Activated CD4-positive, alpha-beta T cell treated with anti-CD3 and anti-CD28 coated beads, Interleukin-2, amount 10 ng/mL, durations not matched to agents 24 days and 14 days (primary cell): ENCODE measurements around the gene MED15. TPM values are rescaled to one million over a fixed set of nuclear protein-coding genes. Genes with fewer than 3 reads are reported as not detected.
A peak's percentile ranks its signal among the peaks of the same experiment; 100 is the strongest.
"Not testable (repeated sequence)": the region's sequence is repeated elsewhere in the genome, so short reads cannot be mapped to it uniquely, and the experiment has no call there.

Experiments
- DNase-seq: peaks from one replicate; pipeline ENCODE4 v3.0.0; 2022
- H3K27ac Mint-ChIP-seq: one replicate; pipeline ENCODE4 v1.8.0; 2022; ENCODE audit warnings: mild to moderate bottlenecking, mixed read lengths
- H3K27me3 Mint-ChIP-seq: one replicate; pipeline ENCODE4 v1.8.0; 2022; ENCODE audit warnings: mixed read lengths
- H3K36me3 Mint-ChIP-seq: one replicate; pipeline ENCODE4 v1.8.0; 2022; ENCODE audit warnings: low read depth, mild to moderate bottlenecking, mixed read lengths
- H3K4me1 Mint-ChIP-seq: one replicate; pipeline ENCODE4 v1.8.0; 2021; ENCODE audit warnings: mixed read lengths
- H3K4me3 Mint-ChIP-seq: one replicate; pipeline ENCODE4 v1.8.0; 2022; ENCODE audit warnings: mild to moderate bottlenecking, moderate library complexity, mixed read lengths
- H3K9me3 Mint-ChIP-seq: one replicate; pipeline ENCODE4 v1.8.0; 2021; ENCODE audit warnings: mixed read lengths
- intact Hi-C: fragments of 100-400 bp; cut with micrococcal nuclease; formaldehyde crosslinking; loops from one replicate; pipeline ENCODE4 v1.15.1; 2023
- total RNA-seq: library from RNA; stranded (reverse); gene quantifications from 2 replicates; pipeline ENCODE4 v1.2.3, GENCODE V29; 2022

Gene MED15
- total RNA-seq, 1 donor from 2014 or later: 117 TPM

DNA sequence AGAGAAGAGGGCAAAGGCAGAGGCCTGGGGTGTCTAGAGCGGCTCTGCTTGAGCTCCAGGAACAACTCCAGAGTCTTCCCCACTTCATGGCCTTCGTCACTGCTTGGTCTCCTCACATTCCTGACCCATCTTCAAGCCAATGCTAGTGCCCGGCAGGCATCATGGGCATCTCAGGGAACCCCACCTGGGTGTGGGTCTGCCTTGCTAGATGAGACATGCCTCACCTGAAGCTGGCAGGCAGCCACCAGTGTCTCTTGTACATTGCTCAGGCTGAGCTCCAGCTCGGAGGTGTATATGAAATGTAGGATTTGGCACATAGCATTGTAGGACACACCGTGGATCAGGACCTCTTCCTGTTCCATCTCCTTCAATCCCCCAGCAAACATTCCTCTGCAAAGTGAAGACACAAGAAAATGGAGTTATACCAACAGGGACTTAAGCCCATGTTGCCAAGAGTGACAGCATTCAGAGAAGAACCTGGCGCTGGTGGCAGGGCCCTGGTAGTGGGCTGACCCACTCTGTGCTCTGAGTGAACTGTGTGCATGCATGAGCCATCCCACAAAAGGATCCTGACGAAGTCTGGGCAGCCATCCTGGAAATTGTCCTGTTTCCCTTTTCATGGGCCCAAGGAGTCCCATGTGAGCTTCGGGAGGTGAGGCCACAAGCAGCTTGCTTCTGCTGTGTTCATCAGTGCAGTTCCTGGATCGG is 36.1 kb upstream of the MED15 start:
- peaks cover 23% of the 10 kb centered on the region for H3K4me1 Mint-ChIP-seq
- H3K4me3 Mint-ChIP-seq: no peak overlapping the region
- no peak for DNase-seq
- H3K27ac Mint-ChIP-seq: no peak overlapping the region
- intact Hi-C loops: no loop called here
- H3K9me3 Mint-ChIP-seq: no peaks in the 10 kb centered on the region
- H3K27me3 Mint-ChIP-seq: no peaks in the 10 kb centered on the region
- H3K36me3 Mint-ChIP-seq: peaks cover 19% of the 10 kb centered on the region

DNA sequence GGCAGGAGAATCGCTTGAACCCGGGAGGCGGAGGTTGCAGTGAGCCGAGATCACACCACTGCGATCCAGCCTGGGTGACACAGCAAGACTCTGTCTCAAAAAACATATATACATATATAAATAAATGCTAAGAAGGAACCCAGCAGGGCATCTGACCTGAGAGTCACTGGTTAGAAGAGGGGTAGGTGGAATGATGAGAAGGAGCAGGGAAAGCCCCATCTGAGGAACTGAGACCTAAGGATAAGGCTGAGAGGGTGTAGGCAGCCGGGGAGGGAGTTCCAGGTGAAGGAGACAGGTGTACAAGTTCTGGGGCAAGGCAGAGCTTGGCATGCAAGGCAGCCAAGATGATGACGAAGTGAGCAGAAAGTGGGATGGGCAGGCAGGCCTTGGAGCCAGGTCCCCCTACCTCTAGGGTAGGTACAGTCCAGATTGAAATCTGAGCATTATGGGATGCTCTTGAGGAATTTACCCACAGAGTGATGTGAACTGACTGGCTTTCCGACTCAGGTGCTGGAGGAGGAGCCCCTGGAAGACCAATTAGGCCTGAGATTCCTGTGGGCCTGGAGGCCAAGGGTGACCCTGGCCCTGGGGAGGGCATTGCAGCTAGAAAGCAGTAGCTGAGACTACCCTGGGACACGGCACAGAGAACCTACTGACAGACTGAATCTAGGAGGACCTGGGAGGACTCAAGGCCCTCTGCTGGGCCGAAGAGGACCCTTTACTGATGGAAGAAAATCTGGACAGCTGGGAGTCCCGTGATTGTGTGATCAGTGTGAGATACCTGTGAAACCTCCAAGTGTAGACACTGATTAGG is 34.6 kb upstream of the MED15 start:
- H3K9me3 Mint-ChIP-seq: no peaks in the 10 kb centered on the region
- no peak overlapping the region for H3K27ac Mint-ChIP-seq
- DNase-seq: no peak
- intact Hi-C loops: no loop called here
- no peaks in the 10 kb centered on the region for H3K27me3 Mint-ChIP-seq
- H3K4me1 Mint-ChIP-seq: peaks cover 21% of the 10 kb centered on the region
- H3K4me3 Mint-ChIP-seq: no peak overlapping the region
- H3K36me3 Mint-ChIP-seq: peaks cover 18% of the 10 kb centered on the region

DNA sequence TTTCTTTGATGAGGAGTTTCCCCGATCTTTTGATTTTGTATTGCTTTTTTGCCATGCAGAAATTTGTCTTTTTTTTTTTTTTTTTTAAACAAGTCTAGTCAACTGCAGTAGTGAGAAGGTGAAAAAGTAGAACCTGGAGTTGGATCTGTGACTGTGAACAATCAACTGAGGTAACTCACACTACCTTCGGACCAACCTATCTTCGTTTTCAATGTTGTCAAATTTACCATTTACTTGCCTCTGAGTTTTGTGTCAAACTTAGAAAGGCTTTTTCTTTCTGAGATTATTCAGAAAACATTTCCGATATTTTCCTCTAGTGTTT is 32.3 kb upstream of the MED15 start:
- no peak overlapping the region for H3K4me3 Mint-ChIP-seq
- DNase-seq: no peak
- H3K27ac Mint-ChIP-seq: peak overlapping the region; percentile 64
- H3K36me3 Mint-ChIP-seq: peaks cover 12% of the 10 kb centered on the region
- H3K4me1 Mint-ChIP-seq: peaks cover 20% of the 10 kb centered on the region
- H3K9me3 Mint-ChIP-seq: no peaks in the 10 kb centered on the region
- H3K27me3 Mint-ChIP-seq: no peaks in the 10 kb centered on the region
- intact Hi-C loops: loop anchor here (2.0 kb wide), 1 partner anchor 20 kb away; the partner anchor contains the start of gene KLHL22

DNA sequence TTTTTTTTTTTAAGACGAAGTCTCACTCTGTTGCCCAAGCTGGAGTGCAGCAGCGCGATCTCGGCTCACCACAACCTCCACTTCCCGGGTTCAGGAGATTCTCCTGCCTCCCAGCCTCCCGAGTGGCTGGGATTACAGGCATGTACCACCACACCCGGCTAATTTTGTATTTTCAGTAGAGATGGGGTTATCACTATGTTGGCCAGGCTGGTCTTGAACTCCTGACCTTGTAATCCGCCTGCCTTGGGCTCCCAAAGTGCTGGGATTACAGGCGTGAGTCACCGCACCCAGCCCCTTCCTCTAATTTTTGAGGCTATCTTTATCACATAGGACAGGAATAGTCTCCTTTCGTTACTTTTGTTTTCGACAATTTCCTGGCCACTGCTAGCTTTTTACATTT is 31.8 kb upstream of the MED15 start:
- Mint-ChIP-seq H3K4me3 (peak overlapping the region; percentile 21), H3K27ac (peak overlapping the region; percentile 28), H3K4me1 (peaks cover 21% of the 10 kb centered on the region), H3K36me3 (peaks cover 12% of the 10 kb centered on the region)
- not testable (repeated sequence) for H3K27me3 Mint-ChIP-seq, DNase-seq, H3K9me3 Mint-ChIP-seq
- intact Hi-C loops: loop anchor here (2.0 kb wide), 1 partner anchor 19 kb away; the partner anchor contains the start of gene KLHL22

DNA sequence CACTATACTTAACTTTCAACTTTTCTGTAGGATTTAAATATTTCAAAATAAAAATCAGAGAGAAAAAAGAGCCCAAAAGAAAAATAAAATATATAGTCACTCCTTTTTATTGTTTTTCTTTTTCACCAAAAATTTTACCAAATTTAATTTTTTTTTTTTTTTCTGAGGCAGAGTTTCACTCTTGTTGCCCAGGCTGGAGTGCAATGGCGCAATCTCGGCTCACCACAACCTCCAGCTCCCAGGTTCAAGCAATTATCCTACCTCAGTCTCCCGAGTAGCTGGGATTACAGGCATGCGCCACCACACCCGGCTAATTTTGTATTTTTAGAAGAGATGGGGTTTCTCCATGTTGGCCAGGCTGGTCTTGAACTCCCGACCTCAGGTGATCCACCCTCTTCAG is 29.4 kb upstream of the MED15 start:
- intact Hi-C loops, DNase-seq, H3K4me3 Mint-ChIP-seq, H3K36me3 Mint-ChIP-seq, H3K9me3 Mint-ChIP-seq, H3K27me3 Mint-ChIP-seq, H3K27ac Mint-ChIP-seq: not testable (repeated sequence)
- peaks cover 20% of the 10 kb centered on the region for H3K4me1 Mint-ChIP-seq

DNA sequence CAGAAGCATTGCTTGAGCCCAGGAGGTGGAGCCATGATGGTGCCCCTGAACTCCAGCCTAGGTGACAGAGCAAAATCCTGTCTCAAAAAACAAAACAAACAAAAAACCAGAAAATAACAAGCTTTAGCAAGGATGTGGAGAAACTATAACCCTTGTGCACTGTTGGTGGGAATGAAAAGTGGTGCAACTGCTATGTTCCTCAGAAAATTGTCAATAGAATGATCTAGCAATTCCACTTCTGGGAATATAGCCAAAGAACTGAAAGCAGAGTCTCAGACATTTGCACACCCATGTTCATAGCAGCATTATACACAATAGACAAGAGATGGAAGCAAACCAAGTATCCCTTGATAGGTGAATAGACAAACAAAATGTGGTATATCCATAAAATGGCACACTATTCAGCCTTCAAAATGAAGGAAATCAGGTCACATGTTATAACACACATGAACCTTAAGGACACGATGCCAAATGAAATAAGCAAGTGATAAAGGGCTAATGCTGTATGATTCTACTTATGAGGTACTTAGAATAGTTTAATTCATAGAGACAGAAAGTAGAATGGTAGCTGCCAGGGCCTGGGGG is 27.7 kb upstream of the MED15 start:
- DNase-seq: no peak
- H3K4me3 Mint-ChIP-seq: no peak overlapping the region
- H3K4me1 Mint-ChIP-seq: peaks cover 15% of the 10 kb centered on the region
- no peaks in the 10 kb centered on the region for H3K9me3 Mint-ChIP-seq
- H3K27ac Mint-ChIP-seq: no peak overlapping the region
- no peaks in the 10 kb centered on the region for H3K27me3 Mint-ChIP-seq
- H3K36me3 Mint-ChIP-seq: peaks cover 9% of the 10 kb centered on the region
- intact Hi-C loops: no loop called here

DNA sequence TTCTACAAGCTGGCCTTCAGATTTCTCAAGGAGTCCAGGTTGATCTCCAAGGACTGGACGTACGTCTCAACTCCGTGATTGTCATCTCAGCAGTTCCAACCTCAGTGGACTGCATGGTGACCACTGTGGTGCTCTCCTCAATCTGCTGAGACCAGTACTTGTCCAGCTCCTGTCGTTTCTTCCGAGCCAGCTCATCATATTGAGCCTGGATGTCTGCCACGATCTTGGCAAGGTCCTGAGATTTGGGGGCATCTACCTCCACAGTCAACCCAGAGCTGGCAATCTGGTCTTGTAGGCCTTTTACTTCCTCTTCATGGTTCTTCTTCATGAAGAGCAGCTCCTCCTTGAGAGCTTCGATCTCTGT is 24.3 kb upstream of the MED15 start:
- H3K4me3 Mint-ChIP-seq, H3K27me3 Mint-ChIP-seq, intact Hi-C loops, DNase-seq, H3K9me3 Mint-ChIP-seq, H3K27ac Mint-ChIP-seq, H3K4me1 Mint-ChIP-seq: not testable (repeated sequence)
- H3K36me3 Mint-ChIP-seq: peaks cover 18% of the 10 kb centered on the region

DNA sequence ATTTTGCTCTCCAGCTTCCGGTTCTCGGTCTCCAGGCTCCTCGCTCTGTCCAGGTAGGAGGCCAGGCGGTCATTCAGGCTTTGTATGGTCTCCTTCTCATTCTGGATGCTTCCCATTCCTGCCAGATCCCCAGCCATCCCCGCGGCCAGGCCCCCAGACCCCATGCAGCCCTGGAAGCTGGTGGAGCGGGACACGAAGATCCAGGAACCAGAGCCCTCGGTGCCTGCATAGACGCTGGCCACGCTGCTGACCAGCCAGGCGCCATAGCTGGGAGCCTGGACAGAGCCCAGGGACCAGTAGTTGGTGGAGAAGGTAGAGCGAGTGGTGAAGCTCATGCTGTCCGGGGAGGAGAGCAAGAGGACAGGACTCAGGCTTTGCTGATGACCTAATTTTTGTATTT is 23.6 kb upstream of the MED15 start:
- H3K4me3 Mint-ChIP-seq: no peak overlapping the region
- intact Hi-C loops: no loop called here
- H3K27ac Mint-ChIP-seq: no peak overlapping the region
- H3K9me3 Mint-ChIP-seq: no peaks in the 10 kb centered on the region
- peaks cover 24% of the 10 kb centered on the region for H3K36me3 Mint-ChIP-seq
- H3K27me3 Mint-ChIP-seq: no peaks in the 10 kb centered on the region
- peaks cover 6% of the 10 kb centered on the region for H3K4me1 Mint-ChIP-seq
- no peak for DNase-seq

DNA sequence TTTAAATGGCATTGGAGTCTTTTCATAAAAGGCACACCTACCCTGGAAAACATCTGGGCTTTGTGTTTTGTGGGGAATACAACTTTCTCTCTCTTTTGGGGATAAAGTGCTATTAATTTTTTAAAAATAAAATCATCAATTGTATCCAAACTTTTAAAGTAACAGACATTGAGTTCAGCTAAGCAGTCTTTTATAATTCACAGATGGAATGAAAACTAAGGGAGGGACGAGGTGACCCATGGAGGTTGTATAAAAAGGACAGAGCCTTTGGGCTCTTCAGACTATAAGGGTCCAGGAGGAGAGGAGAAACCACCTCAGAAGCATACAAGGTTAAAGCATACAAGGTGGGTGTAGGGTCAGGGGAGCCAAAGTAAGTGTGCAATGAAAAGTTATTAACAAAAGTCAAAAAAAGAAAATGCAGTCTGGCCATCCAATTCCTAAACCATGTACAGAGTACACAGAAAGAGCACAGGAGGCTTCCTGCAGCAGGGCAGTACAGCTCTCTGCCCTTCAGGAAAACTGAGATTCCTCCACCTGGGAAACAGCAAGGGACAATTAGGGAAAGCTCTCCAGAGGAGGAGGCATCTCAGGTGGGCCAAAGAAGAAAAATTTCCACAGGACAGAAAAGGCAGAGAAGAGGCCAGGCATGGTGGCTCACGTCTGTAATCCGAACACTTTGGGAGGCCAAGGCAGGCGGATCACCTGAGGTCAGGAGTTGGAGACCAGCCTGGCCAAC is 22.3 kb upstream of the MED15 start:
- H3K4me3 Mint-ChIP-seq: no peak overlapping the region
- no peak for DNase-seq
- peaks cover 6% of the 10 kb centered on the region for H3K4me1 Mint-ChIP-seq
- H3K27me3 Mint-ChIP-seq: no peaks in the 10 kb centered on the region
- intact Hi-C loops: no loop called here
- no peaks in the 10 kb centered on the region for H3K9me3 Mint-ChIP-seq
- peaks cover 29% of the 10 kb centered on the region for H3K36me3 Mint-ChIP-seq
- no peak overlapping the region for H3K27ac Mint-ChIP-seq

DNA sequence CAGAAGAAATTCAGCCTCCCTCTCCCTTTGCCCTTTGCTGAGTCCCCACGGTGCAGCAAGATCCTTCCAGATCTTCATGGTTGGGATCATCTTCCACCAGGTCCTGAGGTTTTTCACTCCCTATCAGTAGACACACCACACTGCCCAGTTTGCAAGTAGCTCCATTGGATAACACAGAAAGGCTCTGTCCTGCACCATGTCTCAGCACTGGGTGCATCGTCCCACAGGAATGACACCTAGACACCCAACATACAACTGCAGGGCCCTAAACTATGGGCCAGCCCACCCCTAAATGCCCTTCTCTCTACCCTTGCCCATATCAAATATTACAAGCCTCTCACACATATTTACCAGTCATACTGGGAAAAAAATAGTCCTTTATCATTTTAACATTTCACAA is 21.2 kb upstream of the MED15 start:
- no peaks in the 10 kb centered on the region for H3K9me3 Mint-ChIP-seq
- intact Hi-C loops: no loop called here
- H3K27ac Mint-ChIP-seq: no peak overlapping the region
- no peak overlapping the region for H3K4me3 Mint-ChIP-seq
- H3K4me1 Mint-ChIP-seq: peaks cover 13% of the 10 kb centered on the region
- no peak for DNase-seq
- no peaks in the 10 kb centered on the region for H3K27me3 Mint-ChIP-seq
- H3K36me3 Mint-ChIP-seq: peaks cover 26% of the 10 kb centered on the region

DNA sequence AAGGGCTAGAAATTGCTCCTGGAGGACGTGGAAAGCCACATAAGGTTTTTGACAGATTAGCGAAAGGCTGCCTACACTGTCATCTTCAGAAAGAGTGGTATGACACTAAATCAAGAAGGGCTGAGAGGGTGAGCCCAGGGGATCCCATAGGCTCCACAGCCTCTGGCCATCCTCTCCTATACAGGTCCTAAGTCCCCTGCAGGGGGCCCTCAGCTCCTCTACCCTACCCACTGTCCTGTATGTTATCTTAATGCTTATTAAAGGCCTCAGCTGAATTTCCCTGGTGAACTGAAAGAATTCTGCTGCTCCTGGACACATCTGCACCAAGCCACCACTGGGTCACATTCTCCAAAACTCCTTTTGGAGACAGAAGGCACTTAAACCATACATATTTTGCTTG is 19.7 kb upstream of the MED15 start:
- intact Hi-C loops: no loop called here
- Mint-ChIP-seq H3K4me1 (peaks cover 21% of the 10 kb centered on the region), H3K4me3 (no peak overlapping the region), H3K9me3 (no peaks in the 10 kb centered on the region), H3K36me3 (peaks cover 26% of the 10 kb centered on the region), H3K27ac (no peak overlapping the region), H3K27me3 (no peaks in the 10 kb centered on the region)
- no peak for DNase-seq

DNA sequence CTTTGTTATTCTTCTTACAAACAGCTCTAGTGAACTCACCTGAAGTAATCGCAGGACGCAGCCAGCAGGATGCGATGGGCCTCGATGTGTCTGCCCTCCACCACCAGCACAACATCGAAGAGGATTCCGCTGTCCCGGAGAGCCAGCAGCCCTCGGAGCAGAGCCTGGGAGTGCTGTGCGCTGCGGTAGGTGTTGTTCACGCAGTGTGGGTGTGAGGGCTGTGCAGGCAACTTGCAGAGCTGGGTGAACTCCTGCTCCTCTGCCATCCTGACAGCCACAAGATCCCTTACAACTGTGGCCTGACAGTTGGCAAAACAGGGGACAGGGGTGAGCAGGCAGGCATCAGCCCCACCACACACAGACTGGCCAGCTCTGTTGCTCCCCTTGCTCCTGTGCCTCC is 18.5 kb upstream of the MED15 start:
- H3K4me1 Mint-ChIP-seq: peaks cover 26% of the 10 kb centered on the region
- no peak overlapping the region for H3K27ac Mint-ChIP-seq
- no peak overlapping the region for H3K4me3 Mint-ChIP-seq

DNA sequence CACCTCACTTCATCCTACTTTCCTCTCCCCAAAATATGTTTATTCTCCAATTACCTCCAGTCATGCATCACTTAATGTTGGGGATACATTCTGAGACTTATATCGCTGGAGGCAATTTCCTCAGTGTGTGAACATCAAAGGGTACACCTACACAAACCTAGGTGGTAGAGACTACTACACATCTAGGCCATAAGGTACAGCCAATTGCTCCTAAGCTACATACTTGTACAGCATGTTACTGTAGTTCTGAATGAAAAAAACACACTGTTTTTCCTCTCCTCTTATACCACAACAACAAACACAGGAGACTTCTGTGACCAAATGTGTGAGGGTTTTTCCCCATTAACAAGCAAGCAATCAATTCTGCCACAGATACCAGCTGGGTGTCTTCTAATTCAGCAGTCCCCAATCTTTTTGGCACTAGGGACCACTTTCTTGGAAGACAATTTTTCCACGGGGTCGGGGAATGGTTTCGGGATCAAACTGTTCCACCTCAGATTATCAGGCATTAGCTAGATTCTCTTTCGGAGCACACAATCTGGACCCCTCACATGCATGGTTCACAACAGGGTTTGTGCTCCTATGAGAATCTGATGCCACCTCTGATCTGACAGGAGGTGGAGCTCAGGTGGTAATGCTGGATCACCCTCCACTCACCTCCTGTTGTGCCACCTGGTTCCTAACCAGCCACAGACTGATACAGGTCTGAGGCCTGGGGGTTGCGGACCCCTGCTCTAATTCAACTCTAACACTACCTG is 17.0 kb upstream of the MED15 start:
- no peak overlapping the region for H3K27ac Mint-ChIP-seq

More for the DNA sequence above, 18.5 kb upstream of the MED15 start:
- intact Hi-C loops: no loop called here
- peaks cover 22% of the 10 kb centered on the region for H3K36me3 Mint-ChIP-seq
- no peak for DNase-seq
- no peaks in the 10 kb centered on the region for H3K9me3 Mint-ChIP-seq
- no peaks in the 10 kb centered on the region for H3K27me3 Mint-ChIP-seq

More for the DNA sequence above, 17.0 kb upstream of the MED15 start:
- intact Hi-C loops: loop anchor here (10.0 kb wide), 1 partner anchor 214 kb away; no protein-coding TSS in a partner anchor
- DNase-seq: no peak
- H3K27me3 Mint-ChIP-seq: no peaks in the 10 kb centered on the region
- H3K4me1 Mint-ChIP-seq: peaks cover 33% of the 10 kb centered on the region
- peaks cover 18% of the 10 kb centered on the region for H3K36me3 Mint-ChIP-seq
- no peaks in the 10 kb centered on the region for H3K9me3 Mint-ChIP-seq
- no peak overlapping the region for H3K4me3 Mint-ChIP-seq
